CD4-positive, alpha-beta T cell (primary cell): ENCODE data around the gene ZC3H7A. TPM values are rescaled to one million over a fixed set of nuclear protein-coding genes. Genes with fewer than 3 reads are reported as not detected.
A peak's percentile ranks its signal among the peaks of the same experiment; 100 is the strongest.
"Not testable (repeated sequence)": the region's sequence is repeated elsewhere in the genome, so short reads cannot be mapped to it uniquely, and the experiment has no call there.

Experiments
- ATAC-seq: fragments of 200-7000 bp; cut with Tn5 transposase; one replicate; pipeline ENCODE4 v1.10.0; 2022; ENCODE audit warnings: mild to moderate bottlenecking; ENCODE audit not compliant: poor library complexity
- CTCF ChIA-PET: fragments of 350-600 bp; sonication (Branson Sonifier 250); formaldehyde crosslinking; loops from one replicate; lab custom pipeline; 2021; ENCODE audit warnings: antibody characterized with exemption, inconsistent platforms; lab: Charles Lee
- POLR2A ChIA-PET: fragments of 350-600 bp; sonication (Branson Sonifier 250); formaldehyde crosslinking; loops from one replicate; lab custom pipeline; 2021; ENCODE audit warnings: antibody characterized with exemption, inconsistent platforms; lab: Charles Lee
- DNase-seq, 14 experiments: peaks; one replicate each; pipeline ENCODE4 v3.0.0-alpha.2; 2013 to 2020; ENCODE audit warnings: mixed read lengths in 2 of 14
- H3K27ac ChIP-seq, 2 donors: one replicate each; pipeline versions ENCODE4 v1.5.1 to v1.7.0; 2013; ENCODE audit warnings: low read length in 2 of 2, low read depth in 1 of 2, mild to moderate bottlenecking in 1 of 2
- H3K27me3 ChIP-seq, 2 experiments: 1 replicate in 1 of 2; 2 replicates in 1 of 2; pipeline versions ENCODE4 v1.6.1 to v1.7.0; 2013; ENCODE audit warnings: low read length in 2 of 2, control low read depth in 1 of 2, mild to moderate bottlenecking in 1 of 2, moderate library complexity in 1 of 2; ENCODE audit not compliant: insufficient read depth in 2 of 2, control insufficient read depth in 1 of 2
- H3K36me3 ChIP-seq: one replicate; pipeline ENCODE4 v1.6.1; 2013; ENCODE audit warnings: low read length, control low read depth; ENCODE audit not compliant: insufficient read depth
- H3K4me1 ChIP-seq: one replicate; pipeline ENCODE4 v1.6.1; 2013; ENCODE audit warnings: low read length, control low read depth; ENCODE audit not compliant: insufficient read depth
- H3K4me3 ChIP-seq: one replicate; pipeline ENCODE4 v1.5.1; 2013; ENCODE audit warnings: mild to moderate bottlenecking, low read length, moderate library complexity
- H3K9me3 ChIP-seq, 2 experiments: 1 replicate in 1 of 2; 2 replicates in 1 of 2; pipeline versions ENCODE4 v1.6.1 to v1.7.0; 2013; ENCODE audit warnings: low read length in 2 of 2, mild to moderate bottlenecking in 2 of 2, control low read depth in 1 of 2, moderate library complexity in 1 of 2; ENCODE audit not compliant: control insufficient read depth in 1 of 2, insufficient read depth in 1 of 2
- H3K27ac Mint-ChIP-seq: one replicate; pipeline ENCODE4 v1.8.0; 2020; ENCODE audit warnings: mixed read lengths
- H3K27me3 Mint-ChIP-seq: one replicate; pipeline ENCODE4 v1.8.0; 2021; ENCODE audit warnings: mixed read lengths
- H3K36me3 Mint-ChIP-seq: one replicate; pipeline ENCODE4 v1.8.0; 2021; ENCODE audit warnings: low read depth, mixed read lengths
- H3K4me1 Mint-ChIP-seq: one replicate; pipeline ENCODE4 v1.8.0; 2021; ENCODE audit warnings: low read depth, mixed read lengths
- H3K4me3 Mint-ChIP-seq: one replicate; pipeline ENCODE4 v1.8.0; 2020; ENCODE audit warnings: mild to moderate bottlenecking, mixed read lengths
- H3K9me3 Mint-ChIP-seq: one replicate; pipeline ENCODE4 v1.8.0; 2020; ENCODE audit warnings: mixed read lengths
- CTCF ChIP-seq: fragments of 200-600 bp; IDR thresholded peaks from one replicate; pipeline ENCODE4 v1.8.0; 2022; ENCODE audit warnings: antibody characterized with exemption, mild to moderate bottlenecking
- intact Hi-C, 2 experiments: fragments of 100-400 bp; cut with DNase I in 1 of 2; cut with micrococcal nuclease in 1 of 2; formaldehyde crosslinking; loops; one replicate each; pipeline versions ENCODE4 v1.15.1 to v1.9.0; 2023 to 2025; cut with DNase I, micrococcal nuclease
- total RNA-seq, 174 experiments: library from RNA in 2 of 174; stranded (reverse) in 2 of 174; gene quantifications; one replicate each; pipeline ENCODE4 v1.2.3 and lab custom pipeline; 2021 to 2026

ZC3H7A gene
- total RNA-seq, 2 experiments from 2014 or later: 131 to 143 TPM

DNA sequence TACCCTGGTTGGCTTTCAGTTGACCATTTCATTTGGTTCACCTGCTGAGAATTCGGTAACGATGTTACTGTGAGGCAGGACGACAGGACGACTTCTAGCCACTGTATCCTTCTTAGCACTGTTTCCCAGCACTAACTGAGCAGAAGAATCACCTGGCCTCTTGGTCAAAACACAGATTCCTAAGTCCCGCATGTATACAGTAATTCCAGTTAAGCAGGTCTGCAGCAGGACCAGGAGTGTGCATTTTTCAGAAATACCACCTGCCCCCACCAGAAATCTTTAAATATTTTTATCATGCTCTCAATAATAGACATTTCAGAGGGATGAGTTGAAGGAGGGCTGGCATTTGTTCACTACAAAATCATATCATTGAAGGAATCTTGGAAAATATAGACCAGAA, 31.6 kb upstream of the ZC3H7A start:
- H3K27ac Mint-ChIP-seq: no peak overlapping the region
- no peak overlapping the region for H3K4me3 Mint-ChIP-seq
- no peak for ATAC-seq
- intact Hi-C loops: no loop called here
- POLR2A ChIA-PET: no interaction called here
- no peaks in the 10 kb centered on the region for H3K4me1 Mint-ChIP-seq
- Histone ChIP-seq H3K9me3 (no peaks in the 10 kb centered on the region), H3K36me3 (no peaks in the 10 kb centered on the region), H3K4me1 (no peaks in the 10 kb centered on the region), H3K27me3 (no peaks in the 10 kb centered on the region), H3K4me3 (no peak overlapping the region), H3K27ac (no peak overlapping the region)
- no peaks in the 10 kb centered on the region for H3K9me3 Mint-ChIP-seq
- no peaks in the 10 kb centered on the region for H3K36me3 Mint-ChIP-seq
- DNase-seq: no peak
- H3K27me3 Mint-ChIP-seq: no peaks in the 10 kb centered on the region
- CTCF ChIA-PET: no interaction called here
- no peak for TF ChIP-seq CTCF

- H3K36me3 Mint-ChIP-seq, H3K27ac ChIP-seq, H3K27ac Mint-ChIP-seq, POLR2A ChIA-PET, intact Hi-C loops, H3K9me3 ChIP-seq, CTCF ChIA-PET, H3K36me3 ChIP-seq, H3K4me1 ChIP-seq, H3K27me3 Mint-ChIP-seq, H3K4me1 Mint-ChIP-seq, H3K4me3 ChIP-seq, H3K27me3 ChIP-seq, ATAC-seq, H3K4me3 Mint-ChIP-seq, H3K9me3 Mint-ChIP-seq, DNase-seq: not testable (repeated sequence)
These were observed 28.6 kb upstream of the ZC3H7A start for GRCh38 chr16:11825520-11826165.

DNA sequence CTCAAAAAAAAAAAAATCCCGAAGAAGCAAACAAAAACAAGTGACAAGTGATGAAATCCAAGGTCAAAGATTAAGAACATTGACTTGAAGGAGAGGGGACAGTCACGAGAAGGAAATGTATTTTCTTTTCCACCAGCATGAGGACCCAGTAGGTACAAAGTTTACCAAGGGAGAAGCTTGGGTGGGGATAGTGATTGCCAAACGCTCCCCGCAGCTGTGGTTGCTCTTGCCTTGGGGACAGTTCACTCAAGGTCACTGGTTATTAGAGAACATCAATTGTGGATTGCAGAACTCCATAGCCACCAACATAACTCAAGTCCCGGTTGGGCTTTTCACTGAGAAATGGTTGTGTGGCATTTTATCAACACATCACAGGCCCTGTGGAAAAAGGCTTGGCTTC, 27.3 kb upstream of the ZC3H7A start:
- Histone ChIP-seq H3K4me1 (no peaks in the 10 kb centered on the region), H3K27me3 (no peaks in the 10 kb centered on the region), H3K4me3 (no peak overlapping the region), H3K36me3 (no peaks in the 10 kb centered on the region), H3K9me3 (no peaks in the 10 kb centered on the region), H3K27ac (no peak overlapping the region)
- no peaks in the 10 kb centered on the region for H3K4me1 Mint-ChIP-seq
- ChIA-PET POLR2A (no interaction called here), CTCF (no interaction called here)
- H3K4me3 Mint-ChIP-seq: no peak overlapping the region
- no peaks in the 10 kb centered on the region for H3K9me3 Mint-ChIP-seq
- peak in 3 of 14 experiments; percentile 17 to 27 (median 22) for DNase-seq
- intact Hi-C loops: no loop called here
- H3K36me3 Mint-ChIP-seq: no peaks in the 10 kb centered on the region
- no peak for ATAC-seq
- TF ChIP-seq CTCF: no peak
- no peaks in the 10 kb centered on the region for H3K27me3 Mint-ChIP-seq
- no peak overlapping the region for H3K27ac Mint-ChIP-seq

DNA sequence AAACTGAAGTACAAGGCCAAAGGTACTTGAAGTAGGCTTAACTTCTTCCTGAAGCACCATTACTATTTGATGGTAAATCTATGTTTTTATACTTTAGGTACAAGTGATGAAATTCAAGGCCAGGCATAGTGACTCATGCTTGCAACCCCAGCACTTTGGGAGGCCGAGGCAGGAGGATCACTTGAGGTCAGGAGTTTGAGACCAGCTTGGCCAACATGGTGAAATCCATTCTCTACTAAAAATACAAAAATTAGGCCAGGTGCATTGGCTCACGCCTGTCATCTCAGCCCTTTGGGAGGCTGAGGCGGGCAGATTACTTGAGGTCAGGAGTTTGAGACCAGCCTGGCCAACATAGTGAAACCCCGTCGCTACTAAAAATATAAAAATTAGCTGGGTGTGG, 26.6 kb upstream of the ZC3H7A start:
- H3K27ac ChIP-seq, H3K9me3 ChIP-seq, ATAC-seq, intact Hi-C loops, H3K9me3 Mint-ChIP-seq, H3K27me3 Mint-ChIP-seq, H3K4me1 ChIP-seq, H3K27ac Mint-ChIP-seq, H3K4me3 Mint-ChIP-seq, H3K27me3 ChIP-seq, H3K36me3 Mint-ChIP-seq, CTCF ChIA-PET, DNase-seq, H3K4me3 ChIP-seq, H3K4me1 Mint-ChIP-seq, H3K36me3 ChIP-seq: not testable (repeated sequence)
- POLR2A ChIA-PET: interaction anchor here (0.6 kb wide), 1 partner anchor 230 kb away, joined by 3 read pairs; no protein-coding TSS in a partner anchor
